Esophagus squamous epithelium (tissue), 4 donors: ENCODE results near the gene KIAA0232.

Experiments used
- CTCF ChIP-seq, 6 experiments: fragments of 450-650 bp in 4 of 6; fragments of 200-600 bp in 2 of 6; sonication (generic) in 2 of 6; IDR thresholded peaks; one replicate each; pipeline ENCODE4 v1.5.1; 2016 to 2019; ENCODE audit warnings: antibody characterized with exemption in 6 of 6, mild to moderate bottlenecking in 4 of 6, moderate library complexity in 4 of 6
- POLR2A ChIP-seq, 4 donors: fragments of 450-650 bp; IDR thresholded peaks; one replicate each; pipeline ENCODE4 v1.6.1; 2017; ENCODE audit warnings: antibody characterized with exemption in 4 of 4, mild to moderate bottlenecking in 4 of 4, moderate library complexity in 3 of 4

GRCh38 chr4:6763330-6763851 lies 19.1 kb upstream of the KIAA0232 start:
- TF ChIP-seq POLR2A (IDR thresholded peaks at IDR 0.05) = no peak
- TF ChIP-seq CTCF (IDR thresholded peaks at IDR 0.05) = peak in 3 of 6 experiments; percentile 36 to 52 (median 36)
